ENCODE measurements around the gene FBXL20.
"Not testable (repeated sequence)": the region's sequence is repeated elsewhere in the genome, so short reads cannot be mapped to it uniquely, and the experiment has no call there.

FBXL20 gene

DNA sequence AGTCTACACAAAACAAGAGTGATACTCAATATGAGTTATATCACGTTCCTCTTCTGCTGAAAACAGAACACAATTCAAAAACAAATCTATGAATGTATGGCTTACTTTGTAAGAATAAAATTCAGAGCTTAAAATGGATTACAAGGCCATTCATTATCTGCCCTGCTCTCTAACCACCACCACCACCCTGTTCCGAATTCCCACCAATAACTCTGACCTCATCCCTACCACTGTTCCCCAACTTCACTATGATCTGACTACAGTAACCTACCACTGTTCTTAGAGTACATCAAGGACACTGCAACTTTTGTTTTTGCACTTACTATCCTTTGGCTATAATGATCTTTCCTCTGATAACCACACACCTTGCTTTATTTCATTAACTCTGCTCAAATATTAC is 21.3 kb downstream of the FBXL20 start:
- DNase-seq = no peak

DNA sequence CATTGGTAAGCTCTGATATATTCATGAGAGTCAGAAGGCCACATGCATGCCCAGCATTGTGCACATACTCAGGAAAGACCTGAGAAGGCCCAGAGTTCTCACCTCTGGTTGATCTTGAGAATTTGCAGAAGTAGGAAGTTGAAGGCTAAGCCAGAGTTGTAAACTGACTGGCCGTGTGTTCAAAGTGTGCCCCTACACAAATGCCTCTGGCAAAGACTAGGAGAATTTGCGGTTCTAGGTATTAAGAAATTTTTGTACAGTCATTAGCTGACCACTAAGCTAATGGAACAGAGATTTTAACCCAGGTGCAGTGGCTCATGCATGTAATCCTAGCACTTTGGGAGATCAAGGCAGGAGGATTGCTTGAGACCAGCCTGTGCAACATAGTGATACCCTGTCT is 25.0 kb downstream of the FBXL20 start:
- no peak for DNase-seq

DNA sequence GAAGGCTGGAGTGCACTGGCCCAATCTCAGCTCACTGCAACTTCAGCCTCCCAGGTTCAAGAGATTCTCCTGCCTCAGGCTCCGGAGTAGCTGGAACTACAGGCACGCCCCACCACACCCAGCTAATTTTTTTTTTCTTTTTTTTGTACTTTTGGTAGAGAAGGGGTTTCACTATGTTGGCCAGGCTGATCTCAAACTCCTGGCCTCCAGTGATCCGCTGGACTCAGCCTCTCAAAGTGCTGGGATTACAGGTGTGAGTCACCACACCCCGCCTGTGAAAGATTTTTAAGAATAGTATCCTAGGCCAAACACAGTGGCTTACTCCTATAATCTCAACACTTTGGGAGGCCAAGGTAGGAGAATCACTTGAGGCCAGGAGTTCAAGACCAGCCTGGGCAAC is 33.6 kb downstream of the FBXL20 start:
- DNase-seq = not testable (repeated sequence)

DNA sequence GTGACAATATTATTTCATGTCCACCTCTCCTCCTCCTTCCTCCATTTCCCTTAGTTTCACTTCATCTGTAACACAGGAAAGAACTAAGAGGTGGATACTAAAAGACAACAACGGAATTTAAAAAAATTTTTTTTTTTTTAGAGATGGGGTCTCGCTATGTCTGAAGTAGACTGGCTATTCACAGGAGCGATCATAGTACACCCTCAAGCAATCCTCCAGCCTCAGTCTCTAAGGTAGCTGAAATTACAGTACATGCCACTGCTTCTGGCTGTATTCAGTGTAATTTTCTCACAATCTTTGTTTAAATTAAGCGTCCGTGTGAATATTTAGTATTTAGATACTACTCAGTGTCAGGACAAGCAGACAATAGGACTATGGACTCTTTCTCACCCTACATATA is 35.6 kb downstream of the FBXL20 start:
- DNase-seq = no peak

DNA sequence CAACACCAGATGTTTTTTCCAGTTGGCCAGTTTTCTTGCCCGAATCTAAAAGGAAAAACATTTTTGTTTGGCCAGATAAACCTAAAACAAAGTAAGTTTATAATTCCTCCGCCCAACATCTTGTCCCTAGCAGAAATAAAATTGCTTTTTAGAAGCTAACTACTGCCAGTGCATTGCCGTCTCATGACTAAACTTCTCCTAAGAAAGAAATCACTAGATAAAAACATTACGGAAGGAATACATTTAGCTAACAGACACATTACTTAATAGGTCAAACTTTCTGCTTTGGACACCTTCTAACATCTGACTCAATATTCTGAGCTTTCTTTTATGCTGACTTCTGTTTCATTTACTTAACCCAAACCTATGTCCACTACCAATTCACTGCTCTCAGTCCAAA is 36.2 kb downstream of the FBXL20 start:
- DNase-seq = no peak

DNA sequence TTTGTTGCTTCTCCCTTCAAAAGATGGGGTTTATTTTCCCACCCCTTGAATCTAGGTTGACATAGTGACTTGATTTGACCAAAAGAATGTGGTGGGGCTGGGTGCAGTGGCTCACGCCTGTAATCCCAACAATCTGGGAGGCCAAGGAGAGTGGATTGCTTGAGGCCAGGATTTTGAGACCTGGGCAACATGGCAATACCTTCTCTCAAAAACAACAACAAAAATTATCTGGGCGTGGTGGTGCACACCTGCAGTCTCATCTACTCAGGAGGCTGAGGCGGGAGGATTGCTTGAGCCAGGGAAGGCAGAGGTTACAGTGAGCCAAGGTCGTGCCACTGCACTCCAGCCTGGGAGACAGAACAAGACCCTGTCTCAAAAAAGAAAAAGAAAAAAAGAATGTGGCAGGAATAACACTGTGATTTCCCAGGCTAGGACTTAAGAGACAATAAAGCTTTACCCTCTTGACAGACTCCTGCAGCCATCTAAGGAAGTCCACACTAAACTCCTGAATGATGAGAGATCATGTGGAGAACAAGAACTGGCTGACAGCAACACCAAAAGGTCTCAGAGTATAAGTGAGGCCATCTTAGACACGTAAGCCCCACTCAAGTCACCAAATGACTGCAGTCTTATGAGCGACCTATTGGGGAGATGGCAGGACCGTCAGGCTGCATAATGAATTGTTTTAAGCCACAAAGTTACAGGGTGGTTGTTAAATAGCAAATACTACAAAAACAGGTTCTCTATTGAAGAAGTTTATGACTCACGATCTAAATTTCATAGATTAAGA is 37.0 kb downstream of the FBXL20 start:
- no peak for DNase-seq

DNA sequence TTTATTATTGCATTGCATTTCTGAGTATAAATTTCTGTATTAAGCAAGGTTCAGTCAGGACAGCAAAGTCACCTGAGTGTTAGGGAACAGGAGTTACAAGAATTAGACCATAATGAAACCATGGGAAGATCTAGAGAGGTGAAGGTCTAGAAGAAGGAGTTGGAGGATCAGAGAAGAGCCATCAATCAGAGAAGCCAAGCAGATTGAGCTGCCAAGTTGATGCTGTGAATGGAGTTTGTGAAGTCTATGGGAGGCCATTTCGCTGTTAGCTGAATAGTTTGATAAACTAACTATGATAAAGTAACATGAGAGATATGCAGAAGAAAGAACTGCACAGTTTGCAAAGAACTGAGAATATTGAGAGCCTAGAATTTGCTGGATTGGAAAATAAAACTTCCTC is 40.4 kb downstream of the FBXL20 start:
- no peak for DNase-seq

DNA sequence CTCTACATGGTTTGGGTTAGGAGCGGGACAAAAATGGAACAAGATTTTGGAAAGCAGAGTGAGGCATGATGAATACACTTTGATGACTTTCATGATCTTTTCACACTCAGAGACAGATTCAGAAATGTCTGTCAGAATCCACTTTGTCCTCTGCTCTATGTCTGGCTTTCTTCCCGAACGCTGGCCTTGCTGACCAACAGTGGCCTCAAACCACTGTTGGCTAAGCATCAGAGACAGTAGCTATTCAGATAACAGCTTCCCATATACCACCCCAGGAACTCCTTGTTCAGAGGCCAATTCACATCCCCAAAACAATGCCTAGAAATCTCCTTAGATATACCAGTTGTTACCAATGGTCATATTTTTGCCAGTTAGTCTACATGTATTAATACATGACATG is 40.9 kb downstream of the FBXL20 start:
- DNase-seq = no peak

DNA sequence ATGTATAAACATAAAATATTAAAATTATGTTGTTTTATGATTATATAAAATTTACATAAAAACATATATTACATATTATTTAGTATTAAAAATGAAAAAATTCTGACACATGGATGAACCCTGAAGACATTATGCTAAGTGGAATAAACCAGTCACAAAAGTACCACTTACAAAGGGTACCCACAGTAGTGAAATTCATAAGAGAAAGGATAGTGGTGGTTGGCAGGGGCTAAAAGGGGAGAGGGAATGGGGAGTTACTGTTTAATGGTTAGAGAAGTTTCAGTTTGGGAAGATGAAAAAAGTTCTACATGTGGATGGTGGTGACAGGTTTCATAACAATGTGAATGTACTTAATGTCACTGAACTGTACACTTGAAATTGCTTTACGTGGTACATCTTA is 41.4 kb downstream of the FBXL20 start:
- no peak for DNase-seq

DNA sequence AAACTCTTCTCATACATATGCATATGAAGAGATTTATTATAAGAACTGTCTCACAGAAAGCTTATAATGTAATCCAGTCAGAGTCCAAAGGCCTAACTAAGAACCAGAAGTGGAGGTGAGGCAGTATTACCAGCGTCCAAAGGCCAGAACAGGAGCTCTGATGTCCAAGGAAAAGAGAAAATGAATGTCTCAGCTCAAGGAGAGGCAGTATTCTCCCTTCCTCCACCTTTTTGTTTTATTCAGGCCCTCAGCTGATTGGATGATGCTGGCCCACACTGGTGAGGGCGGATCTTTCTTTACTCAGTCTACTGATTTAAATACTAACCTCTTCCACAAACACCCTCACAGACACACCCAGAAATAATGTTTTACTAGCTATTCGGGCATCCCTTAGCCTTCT is 43.4 kb downstream of the FBXL20 start:
- DNase-seq = no peak

DNA sequence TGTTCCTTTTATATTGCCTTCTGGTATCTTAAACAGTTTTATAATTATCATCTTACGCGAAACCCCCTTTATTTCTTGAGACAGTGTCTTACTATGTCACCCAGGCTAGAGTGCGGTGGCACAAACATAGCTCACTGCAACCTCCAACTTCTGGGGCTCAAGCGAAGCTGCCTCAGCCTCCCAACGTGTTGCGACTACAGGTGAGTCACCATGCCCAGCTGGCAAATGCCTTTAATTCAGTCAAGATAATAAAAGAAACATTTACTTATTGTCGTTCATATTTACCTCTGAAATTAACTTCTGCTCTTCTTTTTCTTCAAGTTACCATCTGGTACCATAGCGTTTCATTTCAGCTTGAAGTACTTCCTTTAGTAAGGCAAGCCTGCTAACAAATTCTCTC is 43.9 kb downstream of the FBXL20 start:
- DNase-seq = no peak

DNA sequence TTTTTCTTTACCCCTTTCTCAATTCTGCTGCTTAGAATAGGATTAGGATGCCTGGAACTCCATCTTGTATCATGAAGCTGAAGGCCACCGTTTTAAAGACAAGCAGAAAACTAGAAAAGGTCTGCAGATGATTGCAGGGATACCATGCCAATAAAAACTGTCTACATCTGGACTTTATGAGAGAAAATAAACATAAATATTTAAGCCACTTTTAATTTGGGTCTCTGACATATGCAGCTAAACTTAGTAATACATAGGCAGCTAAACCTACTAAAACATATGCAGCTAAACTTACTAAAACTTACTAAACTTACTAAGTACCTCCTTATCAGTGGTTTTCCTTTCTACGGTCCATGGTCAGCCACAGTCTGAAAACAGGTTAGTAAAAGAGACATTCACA is 48.4 kb downstream of the FBXL20 start:
- DNase-seq = no peak

DNA sequence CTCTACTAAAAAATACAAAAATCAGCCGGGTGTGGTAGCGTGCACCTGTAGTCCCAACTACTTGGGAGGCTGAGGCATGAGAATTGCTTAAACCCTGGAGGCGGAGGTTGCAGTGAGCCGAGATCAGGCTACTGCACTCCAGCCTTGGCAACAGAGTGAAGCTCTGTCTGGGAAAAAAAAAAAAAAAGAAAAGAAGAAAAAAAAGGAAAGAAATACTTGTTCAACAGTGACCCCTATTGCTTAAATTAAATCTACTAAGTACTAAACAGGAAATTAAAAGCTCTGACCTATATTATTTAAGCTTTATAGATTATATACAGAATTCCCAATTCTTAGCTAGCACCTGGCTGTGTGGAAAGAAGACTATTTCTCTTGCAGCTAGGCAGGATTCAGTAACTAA is 48.9 kb downstream of the FBXL20 start:
- DNase-seq = no peak

DNA sequence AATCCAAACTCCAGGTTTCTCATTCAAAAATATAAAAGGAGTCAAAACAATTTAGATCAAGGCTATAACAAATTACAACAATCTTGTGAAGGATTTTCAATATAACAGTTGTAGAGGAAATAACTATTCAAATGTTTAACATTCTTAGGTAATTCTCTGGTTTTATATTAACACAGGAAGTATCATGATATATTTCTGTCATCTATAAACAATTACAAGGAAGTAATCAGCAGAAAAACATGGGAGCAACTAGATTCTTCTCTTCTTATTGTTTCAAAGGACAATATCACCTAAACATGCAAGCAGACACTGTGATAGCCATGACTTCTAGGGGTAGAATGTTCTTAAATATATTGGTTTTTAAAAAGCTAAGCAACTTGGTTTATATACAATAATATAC is 49.9 kb downstream of the FBXL20 start:
- no peak for DNase-seq

DNA sequence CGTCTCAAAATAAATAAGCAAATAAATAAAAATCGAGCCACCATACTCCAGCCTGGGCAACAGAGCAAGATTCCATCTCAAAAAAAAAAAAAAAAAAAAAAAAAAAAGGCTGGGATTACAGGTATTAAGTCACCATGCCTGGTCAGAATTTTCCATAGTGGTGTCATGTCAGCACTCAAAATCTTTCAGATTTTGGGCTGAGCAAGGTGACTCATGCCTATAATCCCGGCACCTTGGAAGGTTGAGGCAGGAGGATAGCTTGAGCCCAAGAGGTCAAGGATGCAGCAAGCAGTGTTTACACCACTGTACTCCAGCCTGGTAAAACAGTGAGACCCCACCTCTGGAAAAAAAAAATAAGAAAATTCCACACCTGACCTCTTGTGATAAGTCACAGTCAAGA is 52.2 kb downstream of the FBXL20 start:
- no peak for DNase-seq

DNA sequence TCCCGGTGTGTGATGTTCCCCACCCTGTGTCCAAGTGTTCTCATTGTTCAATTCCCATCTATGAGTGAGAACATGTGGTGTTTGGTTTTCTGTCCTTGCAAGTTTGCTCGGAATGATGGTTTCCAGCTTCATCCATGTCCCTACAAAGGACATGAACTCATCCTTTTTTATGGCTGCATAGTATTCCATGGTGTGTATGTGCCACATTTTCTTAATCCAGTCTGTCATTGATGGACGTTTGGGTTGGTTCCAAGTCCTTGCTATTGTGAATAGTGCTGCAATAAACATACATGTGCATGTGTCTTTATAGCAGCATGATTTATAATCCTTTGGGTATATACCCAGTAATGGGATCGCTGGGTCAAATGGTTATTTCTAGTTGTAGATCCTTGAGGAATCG is 54.6 kb downstream of the FBXL20 start:
- DNase-seq = not testable (repeated sequence)

DNA sequence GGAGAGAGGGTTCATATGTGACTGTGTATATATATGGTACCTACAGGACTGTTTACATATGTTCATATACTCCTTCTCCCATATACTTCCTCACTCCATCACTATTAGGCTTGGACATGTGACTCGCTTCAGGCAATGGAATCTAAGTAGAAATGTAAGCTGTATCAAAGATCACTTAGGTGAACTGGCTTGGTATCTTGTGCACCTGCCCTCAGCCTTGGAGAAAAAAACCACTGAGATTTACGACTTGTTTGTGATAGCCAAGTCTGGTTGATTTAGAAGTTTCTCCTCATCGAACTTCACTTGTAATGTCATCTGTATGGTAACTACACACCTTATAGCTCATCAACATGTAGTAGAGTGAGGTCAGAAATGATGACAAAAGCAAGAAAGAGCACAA is 59.9 kb downstream of the FBXL20 start:
- no peak for DNase-seq

DNA sequence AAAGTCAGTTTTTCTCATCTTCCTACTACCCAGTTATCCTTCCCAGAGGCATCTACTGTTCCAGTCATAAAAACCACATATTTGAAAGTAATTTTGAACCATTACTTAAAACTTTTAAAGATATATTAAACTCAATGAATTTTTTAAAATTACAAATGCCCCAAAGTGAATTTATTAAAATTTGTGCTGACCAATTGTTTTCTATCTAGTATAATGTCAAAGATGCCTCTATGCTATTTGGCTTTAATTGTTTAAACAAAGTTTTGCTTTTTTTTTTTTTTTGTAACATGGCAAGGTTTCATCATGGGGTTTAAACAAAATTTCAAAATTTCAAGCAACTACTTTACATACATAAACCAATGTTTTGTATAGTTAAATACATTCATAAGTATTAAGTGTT is 60.7 kb downstream of the FBXL20 start:
- no peak for DNase-seq

DNA sequence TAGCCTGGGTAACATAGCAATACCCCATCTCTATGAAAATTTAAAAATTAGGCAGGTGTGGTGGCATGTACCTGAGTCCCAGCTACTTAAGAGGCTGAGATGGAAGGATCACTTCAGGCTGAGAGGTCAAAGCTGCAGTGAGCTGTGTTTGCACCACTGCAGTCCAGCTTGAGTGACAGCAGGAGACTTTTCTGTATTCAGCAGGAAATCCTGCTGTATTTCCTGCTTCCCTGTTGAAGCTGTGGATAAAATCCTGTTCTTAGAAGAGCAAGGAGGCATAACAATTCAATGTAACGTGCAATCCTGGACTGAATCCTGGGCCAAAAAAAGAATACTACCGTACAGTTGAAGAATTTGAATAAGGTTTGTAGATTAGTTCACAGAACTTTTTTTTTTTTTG is 62.2 kb downstream of the FBXL20 start:
- no peak for DNase-seq

DNA sequence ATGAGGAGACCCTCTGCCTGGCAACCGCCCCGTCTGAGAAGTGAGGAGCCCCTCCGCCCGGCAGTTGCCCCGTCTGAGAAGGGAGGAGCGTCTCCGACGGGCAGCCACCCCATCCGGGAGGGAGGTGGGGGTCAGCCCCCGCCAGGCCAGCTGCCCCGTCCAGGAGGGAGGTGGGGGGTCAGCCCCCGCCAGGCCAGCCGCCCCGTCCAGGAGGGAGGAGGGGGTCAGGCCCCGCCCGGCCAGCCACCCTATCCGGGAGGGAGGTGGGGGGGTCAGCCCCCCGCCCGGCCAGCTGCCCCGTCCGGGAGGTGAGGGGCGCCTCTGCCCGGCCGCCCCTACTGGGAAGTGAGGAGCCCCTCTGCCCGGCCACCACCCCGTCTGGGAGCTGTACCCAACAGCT is 63.8 kb downstream of the FBXL20 start:
- DNase-seq = not testable (repeated sequence)

DNA sequence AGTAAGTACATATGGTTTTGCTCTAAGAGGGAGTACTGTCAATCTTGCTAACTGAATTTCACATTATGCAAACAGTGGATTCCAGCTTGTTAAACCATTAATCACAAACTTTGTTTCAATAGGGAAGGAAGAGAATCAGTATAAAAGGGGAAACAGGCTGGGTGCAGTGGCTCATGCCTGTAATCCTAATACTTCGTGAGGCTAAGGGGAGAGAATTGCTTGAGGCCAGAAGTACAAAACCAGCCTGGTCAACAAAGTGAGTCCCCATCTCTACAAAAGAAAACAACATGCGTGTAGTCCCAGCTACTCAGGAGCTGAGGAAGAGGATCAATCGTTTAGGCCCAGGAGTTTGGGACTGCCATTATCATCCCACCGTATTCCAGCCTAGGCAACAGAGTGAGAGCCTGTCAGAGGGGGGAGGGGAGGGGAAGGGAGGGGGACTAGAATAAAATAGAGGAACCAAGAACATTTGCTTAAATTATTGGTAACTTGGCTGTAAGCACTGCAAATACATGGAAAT is 65.7 kb downstream of the FBXL20 start:
- DNase-seq = no peak

DNA sequence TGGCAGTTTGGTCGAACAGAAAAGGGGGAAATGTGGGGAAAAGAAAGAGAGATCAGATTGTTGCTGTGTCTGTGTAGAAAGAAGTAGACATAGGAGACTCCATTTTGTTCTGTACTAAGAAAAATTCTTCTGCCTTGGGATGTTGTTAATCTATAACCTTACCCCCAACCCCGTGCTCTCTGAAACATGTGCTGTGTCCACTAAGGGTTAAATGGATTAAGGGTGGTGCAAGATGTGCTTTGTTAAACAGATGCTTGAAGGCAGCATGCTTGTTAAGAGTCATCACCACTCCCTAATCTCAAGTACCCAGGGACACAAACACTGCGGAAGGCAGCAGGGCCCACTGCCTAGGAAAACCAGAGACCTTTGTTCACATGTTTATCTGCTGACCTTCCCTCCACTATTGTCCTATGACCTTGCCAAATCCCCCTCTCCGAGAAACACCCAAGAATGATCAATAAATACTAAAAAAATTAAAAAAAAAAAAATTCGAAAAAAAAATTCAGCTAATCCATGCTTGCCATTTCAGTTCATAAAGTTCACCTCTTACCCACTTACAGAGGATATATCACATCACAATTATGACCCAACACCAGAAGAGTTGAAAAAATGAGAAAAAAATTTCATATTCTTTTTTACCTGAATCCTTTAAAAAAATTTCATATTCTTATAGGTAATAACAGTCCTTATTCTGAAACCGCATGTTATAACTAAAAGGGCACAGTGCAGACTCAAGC is 67.2 kb downstream of the FBXL20 start:
- not testable (repeated sequence) for DNase-seq

DNA sequence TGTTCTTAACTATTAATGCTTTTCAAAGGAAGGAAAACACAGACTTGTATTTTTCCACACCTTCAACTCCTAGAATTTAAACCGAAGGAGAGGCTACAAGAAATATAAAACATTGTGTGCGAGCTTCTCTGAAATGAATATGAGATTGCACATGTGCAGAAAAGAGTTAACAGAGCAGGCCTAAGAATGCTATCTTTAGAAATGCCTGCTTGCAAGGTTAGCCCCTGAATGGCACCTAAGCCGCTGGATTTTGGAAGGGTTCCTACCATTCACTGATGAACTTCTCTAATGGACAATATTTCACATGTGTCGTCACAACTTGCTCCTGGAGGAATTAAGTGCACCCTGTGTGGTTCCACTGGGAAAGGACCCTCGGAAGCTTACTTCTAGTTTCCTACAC is 69.3 kb downstream of the FBXL20 start:
- DNase-seq = no peak

DNA sequence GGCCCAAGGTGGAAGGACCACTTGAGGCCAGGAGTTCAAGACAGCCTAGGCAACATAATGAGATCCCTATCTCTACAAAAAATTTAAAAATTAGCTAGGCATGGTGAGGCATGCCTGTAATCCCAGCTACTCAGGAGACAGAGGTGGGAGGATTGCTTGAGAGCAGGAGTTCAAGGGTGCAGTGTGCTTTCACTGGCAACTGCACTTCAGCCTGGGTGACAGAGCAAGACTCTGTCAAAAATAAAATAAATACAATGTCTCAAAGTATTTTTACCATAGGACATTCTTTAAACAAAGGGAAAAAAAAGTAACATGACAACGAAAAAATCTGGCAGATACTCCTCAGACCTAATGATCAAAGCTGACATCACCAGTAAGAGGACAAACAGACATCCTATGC is 72.6 kb downstream of the FBXL20 start:
- DNase-seq = no peak

DNA sequence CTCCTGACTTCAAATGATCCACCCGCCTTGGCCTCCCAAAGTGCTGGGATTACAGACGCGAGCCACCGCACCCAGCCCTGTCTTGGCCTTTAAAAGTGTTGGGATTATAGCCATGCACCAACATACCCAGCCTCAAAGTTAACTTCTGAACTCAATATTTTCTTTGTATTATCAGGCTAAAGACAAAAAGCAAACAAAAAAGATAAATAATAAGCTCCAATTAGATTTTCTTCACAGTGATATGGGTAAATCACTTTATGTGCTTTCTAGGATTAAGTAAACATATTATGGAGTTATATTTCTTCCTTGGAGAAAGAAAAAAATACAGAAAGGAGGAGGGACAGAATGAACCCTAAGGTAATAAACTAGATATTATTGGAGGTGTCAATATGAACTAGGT is 74.3 kb downstream of the FBXL20 start:
- DNase-seq = no peak
